ENCODE results near the gene MPND. TPM values are rescaled to one million over a fixed set of nuclear protein-coding genes. Genes with fewer than 3 reads are reported as not detected.
A peak's percentile ranks its signal among the peaks of the same experiment; 100 is the strongest.
"Not testable (repeated sequence)": the region's sequence is repeated elsewhere in the genome, so short reads cannot be mapped to it uniquely, and the experiment has no call there.

MPND gene
- total and polyA plus RNA-seq, 5 donors from 2014 or later = 4.9 to 12.2 (median 5.9) TPM

- H3K36me3 ChIP-seq (ENCODE audit: control insufficient read depth, insufficient read depth, low read length) = no peaks in the 10 kb centered on the region
- H3K4me3 ChIP-seq (ENCODE audit: low read depth, low read length) = no peak overlapping the region
- H3K4me3 Mint-ChIP-seq = peak overlapping the region; percentile 69 to 84 (median 76)
- H3K27me3 Mint-ChIP-seq = peaks cover 5% of the 10 kb centered on the region
- peaks cover 17% of the 10 kb centered on the region for H3K4me1 ChIP-seq (ENCODE audit: control insufficient read depth, insufficient read depth, low read length, poor library complexity, severe bottlenecking)
- H3K9me3 Mint-ChIP-seq = peaks cover 0 to 2% (median 0%) of the 10 kb centered on the region in 7 donors
- H3K27ac ChIP-seq (ENCODE audit: insufficient read depth, low read length, poor library complexity, severe bottlenecking) = no peak overlapping the region
- peaks cover 0 to 37% (median 14%) of the 10 kb centered on the region in 4 donors for H3K4me1 Mint-ChIP-seq
- ATAC-seq (ENCODE audit: low read depth in 2 of 2) = no peak
- peaks cover 9% of the 10 kb centered on the region for H3K36me3 Mint-ChIP-seq
- H3K27ac Mint-ChIP-seq = peak overlapping the region in 2 of 3 donors; percentile 44 to 46
- DNase-seq = no peak
- no peaks in the 10 kb centered on the region for H3K27me3 ChIP-seq (ENCODE audit: control insufficient read depth, insufficient read depth, low read length)
- H3K9me3 ChIP-seq (ENCODE audit: control insufficient read depth in 2 of 2, low read length in 2 of 2) = no peaks in the 10 kb centered on the region
These were observed 2.1 kb downstream of the MPND start for GRCh38 chr19:4345342-4346019.

- Mint-ChIP-seq H3K4me1 (peaks cover 0 to 33% (median 12%) of the 10 kb centered on the region in 4 donors), H3K27ac (peak overlapping the region in 1 of 3 donors; percentile 26), H3K9me3 (peaks cover 0 to 2% (median 0%) of the 10 kb centered on the region in 7 donors), H3K27me3 (peaks cover 5% of the 10 kb centered on the region), H3K4me3 (peak overlapping the region; percentile 24 to 80 (median 75)), H3K36me3 (peaks cover 9% of the 10 kb centered on the region)
- Histone ChIP-seq H3K36me3 (ENCODE audit: control insufficient read depth, insufficient read depth, low read length) (no peaks in the 10 kb centered on the region), H3K9me3 (ENCODE audit: control insufficient read depth in 2 of 2, low read length in 2 of 2) (no peaks in the 10 kb centered on the region), H3K4me1 (ENCODE audit: control insufficient read depth, insufficient read depth, low read length, poor library complexity, severe bottlenecking) (peaks cover 17% of the 10 kb centered on the region), H3K4me3 (ENCODE audit: low read depth, low read length) (no peak overlapping the region), H3K27ac (ENCODE audit: insufficient read depth, low read length, poor library complexity, severe bottlenecking) (no peak overlapping the region), H3K27me3 (ENCODE audit: control insufficient read depth, insufficient read depth, low read length) (no peaks in the 10 kb centered on the region)
- ATAC-seq (ENCODE audit: low read depth in 2 of 2) (no peak), DNase-seq (no peak)
These were observed 2.6 kb downstream of the MPND start for GRCh38 chr19:4346020-4346383.

GRCh38 chr19:4347521-4347920, 4.2 kb downstream of the MPND start:
- Histone ChIP-seq H3K9me3 (ENCODE audit: control insufficient read depth in 2 of 2, low read length in 2 of 2) (no peaks in the 10 kb centered on the region), H3K27me3 (ENCODE audit: control insufficient read depth, insufficient read depth, low read length) (no peaks in the 10 kb centered on the region), H3K4me1 (ENCODE audit: control insufficient read depth, insufficient read depth, low read length, poor library complexity, severe bottlenecking) (peaks cover 12% of the 10 kb centered on the region), H3K27ac (ENCODE audit: insufficient read depth, low read length, poor library complexity, severe bottlenecking) (no peak overlapping the region), H3K4me3 (ENCODE audit: low read depth, low read length) (no peak overlapping the region), H3K36me3 (ENCODE audit: control insufficient read depth, insufficient read depth, low read length) (no peaks in the 10 kb centered on the region)
- Mint-ChIP-seq H3K4me1 (peaks cover 0 to 27% (median 11%) of the 10 kb centered on the region in 4 donors), H3K27ac (no peak overlapping the region), H3K27me3 (peaks cover 5% of the 10 kb centered on the region), H3K9me3 (no peaks in the 10 kb centered on the region), H3K36me3 (peaks cover 9% of the 10 kb centered on the region), H3K4me3 (peak overlapping the region in 1 of 4 donors; percentile 5)
- no peak for DNase-seq
- ATAC-seq (ENCODE audit: low read depth in 2 of 2) = no peak

GRCh38 chr19:4349225-4349624, 5.9 kb downstream of the MPND start:
- H3K4me3 ChIP-seq (ENCODE audit: low read depth, low read length); DNase-seq; H3K27me3 Mint-ChIP-seq; H3K36me3 Mint-ChIP-seq; H3K36me3 ChIP-seq (ENCODE audit: control insufficient read depth, insufficient read depth, low read length); H3K27ac Mint-ChIP-seq; H3K9me3 Mint-ChIP-seq; H3K27me3 ChIP-seq (ENCODE audit: control insufficient read depth, insufficient read depth, low read length); ATAC-seq (ENCODE audit: low read depth in 2 of 2); H3K9me3 ChIP-seq (ENCODE audit: control insufficient read depth in 2 of 2, low read length in 2 of 2); H3K4me3 Mint-ChIP-seq; H3K4me1 ChIP-seq (ENCODE audit: control insufficient read depth, insufficient read depth, low read length, poor library complexity, severe bottlenecking); H3K27ac ChIP-seq (ENCODE audit: insufficient read depth, low read length, poor library complexity, severe bottlenecking): not testable (repeated sequence)
- peaks cover 0 to 14% (median 8%) of the 10 kb centered on the region in 4 donors for H3K4me1 Mint-ChIP-seq

GRCh38 chr19:4350111-4350510, 6.7 kb downstream of the MPND start:
- Mint-ChIP-seq H3K27ac (peak overlapping the region in 1 of 3 donors; percentile 71), H3K4me3 (no peak overlapping the region)
- H3K36me3 ChIP-seq (ENCODE audit: control insufficient read depth, insufficient read depth, low read length) = no peaks in the 10 kb centered on the region

DNA sequence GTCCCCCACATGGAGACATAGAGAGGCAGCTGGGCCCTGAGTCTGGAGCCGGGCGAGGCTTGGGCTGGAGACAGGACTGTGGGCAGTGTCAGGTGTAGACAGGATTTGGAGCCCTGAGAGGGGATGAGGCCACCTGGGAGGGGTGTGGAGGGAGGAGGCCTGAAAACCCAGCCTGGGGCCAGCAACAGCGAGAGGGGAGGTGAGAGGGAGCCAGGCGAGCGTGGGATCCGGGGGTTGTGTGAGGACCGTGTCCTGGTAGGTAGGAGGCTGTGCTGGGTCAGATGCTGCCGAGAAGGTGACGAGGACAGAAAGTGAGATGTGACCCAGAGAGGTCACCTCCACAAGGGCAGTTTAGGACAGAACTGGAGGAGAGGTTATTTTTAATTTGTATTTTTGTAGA, 7.4 kb downstream of the MPND start:
- Histone ChIP-seq H3K27ac (ENCODE audit: insufficient read depth, low read length, poor library complexity, severe bottlenecking) (no peak overlapping the region), H3K36me3 (ENCODE audit: control insufficient read depth, insufficient read depth, low read length) (no peaks in the 10 kb centered on the region), H3K4me3 (ENCODE audit: low read depth, low read length) (no peak overlapping the region), H3K9me3 (ENCODE audit: control insufficient read depth in 2 of 2, low read length in 2 of 2) (no peaks in the 10 kb centered on the region), H3K4me1 (ENCODE audit: control insufficient read depth, insufficient read depth, low read length, poor library complexity, severe bottlenecking) (peaks cover 3% of the 10 kb centered on the region), H3K27me3 (ENCODE audit: control insufficient read depth, insufficient read depth, low read length) (no peaks in the 10 kb centered on the region)
- H3K4me3 Mint-ChIP-seq = no peak overlapping the region
- H3K36me3 Mint-ChIP-seq = peaks cover 9% of the 10 kb centered on the region
- H3K4me1 Mint-ChIP-seq = peaks cover 0 to 7% (median 3%) of the 10 kb centered on the region in 4 donors
- no peaks in the 10 kb centered on the region for H3K27me3 Mint-ChIP-seq
- no peaks in the 10 kb centered on the region for H3K9me3 Mint-ChIP-seq
- DNase-seq = no peak
- H3K27ac Mint-ChIP-seq = no peak overlapping the region
- ATAC-seq (ENCODE audit: low read depth in 2 of 2) = no peak

More at GRCh38 chr19:4350111-4350510, 6.7 kb downstream of the MPND start:
- DNase-seq (no peak), ATAC-seq (ENCODE audit: low read depth in 2 of 2) (peak in 1 of 2 donors; percentile 9)
- H3K27me3 Mint-ChIP-seq = no peaks in the 10 kb centered on the region
- H3K27ac ChIP-seq (ENCODE audit: insufficient read depth, low read length, poor library complexity, severe bottlenecking) = no peak overlapping the region
- H3K36me3 Mint-ChIP-seq = peaks cover 9% of the 10 kb centered on the region
- peaks cover 0 to 12% (median 8%) of the 10 kb centered on the region in 4 donors for H3K4me1 Mint-ChIP-seq
- no peaks in the 10 kb centered on the region for H3K9me3 ChIP-seq (ENCODE audit: control insufficient read depth in 2 of 2, low read length in 2 of 2)
- no peaks in the 10 kb centered on the region for H3K9me3 Mint-ChIP-seq
- H3K4me3 ChIP-seq (ENCODE audit: low read depth, low read length) = no peak overlapping the region
- peaks cover 5% of the 10 kb centered on the region for H3K4me1 ChIP-seq (ENCODE audit: control insufficient read depth, insufficient read depth, low read length, poor library complexity, severe bottlenecking)
- H3K27me3 ChIP-seq (ENCODE audit: control insufficient read depth, insufficient read depth, low read length) = no peaks in the 10 kb centered on the region

DNA sequence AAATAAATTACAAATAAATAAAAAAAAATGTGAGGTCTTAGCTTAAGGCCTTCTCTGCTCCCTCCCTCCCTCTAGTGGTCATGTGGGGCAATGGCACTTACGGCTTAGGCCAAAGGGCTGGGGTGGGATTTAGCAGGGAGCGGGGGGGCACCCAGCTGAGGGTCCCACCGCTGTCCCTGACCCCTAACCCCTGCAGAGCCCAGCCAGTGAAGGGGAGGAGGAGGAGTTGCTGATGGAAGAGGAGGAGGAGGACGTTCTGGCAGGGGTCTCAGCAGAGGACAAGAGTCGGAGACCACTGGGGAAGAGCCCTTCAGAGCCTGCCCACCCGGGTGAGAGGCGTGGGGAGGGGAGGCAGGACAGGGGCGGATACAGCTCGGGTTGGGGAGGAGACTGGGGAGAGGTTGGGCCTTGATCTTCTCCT, 9.3 kb downstream of the MPND start:
- Mint-ChIP-seq H3K27ac (peak overlapping the region in 1 of 3 donors; percentile 32), H3K4me3 (no peak overlapping the region), H3K9me3 (no peaks in the 10 kb centered on the region), H3K27me3 (no peaks in the 10 kb centered on the region), H3K36me3 (no peaks in the 10 kb centered on the region), H3K4me1 (peaks cover 0 to 2% (median 0%) of the 10 kb centered on the region in 4 donors)
- Histone ChIP-seq H3K27me3 (ENCODE audit: control insufficient read depth, insufficient read depth, low read length) (no peaks in the 10 kb centered on the region), H3K4me1 (ENCODE audit: control insufficient read depth, insufficient read depth, low read length, poor library complexity, severe bottlenecking) (no peaks in the 10 kb centered on the region), H3K27ac (ENCODE audit: insufficient read depth, low read length, poor library complexity, severe bottlenecking) (peak overlapping the region; percentile 14), H3K4me3 (ENCODE audit: low read depth, low read length) (no peak overlapping the region), H3K36me3 (ENCODE audit: control insufficient read depth, insufficient read depth, low read length) (no peaks in the 10 kb centered on the region), H3K9me3 (ENCODE audit: control insufficient read depth in 2 of 2, low read length in 2 of 2) (no peaks in the 10 kb centered on the region)
- DNase-seq (peak; percentile 34 to 75 (median 63)), ATAC-seq (ENCODE audit: low read depth in 2 of 2) (peak; percentile 61 to 73)

DNA sequence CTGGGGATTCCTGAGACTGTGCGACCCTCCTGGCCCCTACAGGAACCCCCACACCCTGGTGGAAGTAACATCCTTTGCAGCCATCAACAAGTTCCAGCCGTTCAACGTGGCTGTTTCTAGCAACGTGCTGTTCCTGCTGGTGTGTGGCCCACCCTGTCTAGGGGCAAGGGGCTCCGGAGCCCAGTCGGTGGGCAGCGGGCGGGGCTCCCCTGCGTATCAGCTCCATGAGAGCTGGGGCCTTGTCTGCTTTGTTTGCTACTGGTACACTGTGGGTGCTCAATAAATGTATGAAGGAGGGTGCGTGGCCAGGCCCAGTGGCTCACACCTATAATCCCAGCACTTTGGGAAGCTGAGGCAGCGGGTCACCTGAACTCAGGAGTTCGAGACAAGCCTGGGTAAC, 10.9 kb downstream of the MPND start:
- Histone ChIP-seq H3K9me3 (ENCODE audit: control insufficient read depth in 2 of 2, low read length in 2 of 2) (no peaks in the 10 kb centered on the region), H3K27ac (ENCODE audit: insufficient read depth, low read length, poor library complexity, severe bottlenecking) (no peak overlapping the region), H3K36me3 (ENCODE audit: control insufficient read depth, insufficient read depth, low read length) (peaks cover under 1% of the 10 kb centered on the region), H3K4me1 (ENCODE audit: control insufficient read depth, insufficient read depth, low read length, poor library complexity, severe bottlenecking) (no peaks in the 10 kb centered on the region), H3K4me3 (ENCODE audit: low read depth, low read length) (no peak overlapping the region), H3K27me3 (ENCODE audit: control insufficient read depth, insufficient read depth, low read length) (no peaks in the 10 kb centered on the region)
- Mint-ChIP-seq H3K36me3 (no peaks in the 10 kb centered on the region), H3K4me3 (no peak overlapping the region), H3K27me3 (no peaks in the 10 kb centered on the region), H3K9me3 (no peaks in the 10 kb centered on the region), H3K4me1 (peaks cover 0 to 2% (median 0%) of the 10 kb centered on the region in 4 donors), H3K27ac (no peak overlapping the region)
- DNase-seq = no peak
- ATAC-seq (ENCODE audit: low read depth in 2 of 2) = no peak

Measured in CD4-positive, CD25-positive, alpha-beta regulatory T cell (primary cell).